ENCODE data around the gene NRBF2.

DNA sequence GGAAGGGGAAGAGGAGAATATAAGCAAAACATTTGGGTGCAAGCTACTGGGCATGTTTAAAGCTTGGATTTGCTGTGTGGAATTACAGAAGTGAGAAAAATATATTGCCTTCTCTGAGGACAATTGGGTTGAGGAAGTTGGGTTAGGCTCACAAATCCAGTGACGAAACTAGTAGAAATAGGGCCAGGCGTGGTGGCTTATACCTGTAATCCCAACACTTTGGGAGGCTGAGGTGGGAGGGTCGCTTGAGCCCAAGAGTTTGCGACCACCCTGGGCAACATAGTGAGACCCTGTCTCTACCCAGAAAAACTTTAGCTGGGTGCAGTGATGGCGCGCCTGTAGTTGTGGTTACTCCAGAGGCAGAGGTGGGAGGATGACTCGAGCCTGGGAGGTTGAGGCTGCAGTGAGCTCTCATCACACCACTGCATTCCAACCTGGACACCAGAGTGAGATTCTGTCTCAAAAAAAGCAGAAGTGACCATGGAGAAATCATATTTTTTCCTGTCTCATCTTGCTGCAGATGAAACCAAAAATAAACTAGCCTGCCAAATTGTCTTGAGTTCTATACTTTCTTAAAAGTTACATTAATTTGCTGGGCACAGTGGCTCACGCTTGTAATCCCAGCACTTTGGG lies 22.4 kb downstream of the NRBF2 start:
- TF ChIP-seq GATA3 (IDR thresholded peaks at IDR 0.05; ENCODE audit: low read depth, low read length) (no peak), GATA2 (IDR thresholded peaks at IDR 0.05; ENCODE audit: low read depth, low read length) (no peak)

Data from SH-SY5Y (cell line).